Stimulated activated CD4-positive, alpha-beta T cell treated with anti-CD3 and anti-CD28 coated beads, Interleukin-2, amount 100 ng/mL, for 48 hours (primary cell): ENCODE data around the gene MEF2D.

Experiments used
- DNase-seq, 2 donors: peaks; one replicate each; pipeline ENCODE4 v3.0.0-alpha.2; 2020

The MEF2D gene

DNA sequence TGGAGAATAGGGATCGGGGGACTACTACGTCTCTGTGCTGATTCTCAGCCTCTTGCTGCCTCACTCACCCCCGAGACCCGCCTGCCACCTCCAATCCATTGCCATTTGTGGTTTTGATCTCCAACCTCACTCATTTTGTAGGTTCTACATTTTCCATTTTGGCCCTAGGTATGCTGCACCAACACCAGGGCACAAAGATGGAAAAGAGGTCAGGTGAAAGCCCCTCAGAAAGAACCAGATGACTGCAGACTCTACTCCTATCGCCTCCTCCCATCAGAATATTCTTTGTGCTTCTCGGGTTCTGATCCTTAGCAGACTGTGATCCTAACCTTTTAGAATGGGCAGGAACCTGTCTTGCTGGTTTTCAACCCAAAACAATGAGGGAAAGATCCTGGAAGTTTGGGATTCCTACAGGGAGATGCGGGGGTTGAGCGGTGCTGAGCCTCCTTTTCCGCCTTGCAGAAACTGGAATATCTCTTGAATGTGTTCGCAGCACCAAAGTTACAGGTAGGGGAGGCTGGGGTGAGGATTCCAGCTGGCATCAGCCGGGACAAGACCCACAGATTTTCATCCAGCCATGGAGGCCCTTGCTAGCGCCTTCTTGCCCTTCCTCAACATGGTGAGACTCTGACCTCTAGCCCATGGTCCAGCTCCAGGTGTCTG, 78.5 kb downstream of the MEF2D start:
- DNase-seq = no peak

DNA sequence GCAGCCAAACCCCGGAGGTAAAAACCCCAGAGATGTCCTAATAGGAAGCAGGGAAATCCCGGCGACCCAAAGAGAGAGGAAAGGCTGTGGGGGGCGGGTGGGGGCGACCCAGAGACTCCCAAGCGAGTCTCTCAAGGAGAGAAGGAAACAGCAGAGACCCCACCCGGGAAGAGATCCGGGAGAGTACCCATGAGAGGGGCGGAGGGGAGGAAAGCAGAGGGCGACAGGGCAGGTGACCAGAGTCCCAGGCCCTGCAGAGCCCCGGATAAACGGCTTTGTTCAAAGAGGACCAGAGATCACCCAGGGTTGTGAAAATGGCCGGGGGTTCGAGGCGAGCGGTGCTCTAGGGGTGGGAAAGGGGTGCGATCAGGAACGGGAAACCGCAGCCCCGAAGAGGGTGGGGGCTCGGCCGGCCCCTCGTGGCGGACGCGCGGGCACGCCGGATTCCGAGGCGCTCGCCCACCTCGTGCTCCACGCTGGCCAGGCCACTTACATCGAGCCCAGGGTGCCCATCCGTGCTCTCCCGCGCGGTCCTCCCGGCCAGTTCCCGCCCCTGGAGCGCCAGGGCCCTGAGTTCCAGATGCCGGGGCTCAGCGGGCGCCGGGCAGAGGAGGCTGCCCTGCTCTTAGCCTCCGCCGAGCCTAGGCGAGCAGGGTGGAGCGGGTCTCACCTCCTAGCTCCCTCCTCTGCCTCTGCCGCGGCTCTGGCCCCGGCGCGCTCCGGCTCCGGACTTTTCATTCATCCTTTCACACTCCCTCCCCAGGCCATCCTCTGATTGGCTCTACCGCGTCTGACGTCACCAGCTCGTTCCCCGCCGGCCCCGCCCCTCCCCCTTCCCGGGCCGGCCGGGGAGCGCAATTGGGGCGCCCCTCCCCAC, 79.3 kb downstream of the MEF2D start:
- peak; percentile 61 to 71 for DNase-seq

DNA sequence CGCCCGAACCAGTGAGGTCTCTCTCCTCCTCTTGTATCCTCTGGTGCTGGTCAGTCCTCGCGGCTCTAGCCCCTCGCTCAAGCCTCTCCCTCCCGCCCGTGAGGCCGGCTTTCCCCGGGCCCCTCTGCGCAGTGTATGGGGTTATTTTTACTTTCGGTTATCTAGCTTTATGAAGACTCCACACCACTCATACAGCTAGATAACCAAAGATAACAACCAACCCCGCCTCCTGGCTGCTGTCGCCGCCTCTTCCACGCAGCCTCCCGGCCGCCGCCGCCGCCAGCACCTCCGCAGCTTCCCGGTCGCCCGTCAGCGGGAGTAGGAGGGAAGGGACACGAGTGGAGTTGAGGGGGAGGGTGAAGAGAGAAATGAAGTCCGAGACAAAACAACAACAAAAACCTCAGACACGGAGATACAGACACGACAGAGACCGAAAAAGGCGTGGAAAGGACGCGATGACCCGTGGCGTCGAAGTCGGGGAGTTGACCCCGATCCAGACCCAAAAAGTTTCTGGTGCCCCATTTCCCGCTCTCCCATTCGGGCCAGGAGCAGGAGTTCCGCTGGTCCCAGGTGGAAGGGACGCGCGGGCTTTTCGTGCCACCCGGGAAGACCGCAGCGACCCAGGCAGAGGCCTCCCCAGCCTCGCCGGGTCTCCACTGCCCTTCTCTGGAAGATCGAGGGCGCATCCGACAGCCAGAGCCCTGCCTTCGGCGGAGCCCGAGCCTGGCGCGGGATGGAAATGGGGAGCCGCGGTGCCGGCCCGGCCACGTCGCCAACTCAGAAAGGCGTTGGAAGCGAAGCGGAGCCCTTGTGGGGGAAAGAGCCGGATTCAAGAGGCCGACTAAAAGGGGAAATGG, 80.1 kb downstream of the MEF2D start:
- no peak for DNase-seq

DNA sequence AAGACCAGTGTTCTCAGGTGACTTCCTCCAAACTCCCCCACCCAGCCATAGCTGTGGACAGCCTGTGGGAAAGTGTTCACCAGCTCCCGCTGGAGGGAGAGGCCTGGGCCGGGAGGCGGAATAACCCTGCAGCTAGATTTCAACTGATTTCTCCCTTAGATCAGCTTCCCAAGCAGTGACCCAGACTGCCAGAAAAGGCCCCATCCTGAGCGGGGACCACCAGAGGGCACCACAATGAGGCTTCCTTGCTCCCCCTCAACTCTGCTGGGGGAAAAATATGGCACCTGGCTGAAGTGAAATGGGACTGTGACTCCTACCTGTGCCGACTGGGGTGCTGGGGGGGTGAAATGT, 80.7 kb downstream of the MEF2D start:
- DNase-seq = no peak

DNA sequence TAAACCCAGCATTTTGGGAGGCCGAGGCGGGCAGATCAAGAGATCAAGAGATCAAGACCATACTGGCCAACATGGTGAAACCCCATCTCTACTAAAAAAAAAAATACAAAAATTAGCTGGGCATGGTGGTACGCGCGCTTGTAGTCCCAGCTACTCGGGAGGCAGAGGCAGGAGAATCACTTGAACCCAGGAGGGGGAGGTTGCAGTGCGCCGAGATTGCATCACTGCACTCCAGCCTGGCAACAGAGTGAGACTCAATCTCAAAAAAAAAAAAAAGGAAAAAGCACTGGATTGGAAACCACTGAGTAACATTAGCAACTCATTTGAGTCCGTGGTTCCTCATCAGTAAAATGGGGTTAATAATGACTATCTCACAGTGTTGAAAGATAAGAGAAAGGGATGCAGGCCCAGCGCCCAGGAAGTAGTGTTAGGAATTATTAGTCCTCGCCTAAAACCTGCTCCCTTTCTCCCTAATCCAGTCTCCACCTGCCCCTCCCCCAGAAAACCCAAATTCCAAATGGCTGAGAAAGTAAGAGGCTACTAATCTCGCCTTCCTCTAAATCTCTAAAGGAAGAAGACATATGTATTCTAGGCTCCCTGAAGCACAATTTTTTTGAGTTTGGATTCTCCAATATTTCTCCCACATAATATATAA, 82.0 kb downstream of the MEF2D start:
- DNase-seq = no peak

DNA sequence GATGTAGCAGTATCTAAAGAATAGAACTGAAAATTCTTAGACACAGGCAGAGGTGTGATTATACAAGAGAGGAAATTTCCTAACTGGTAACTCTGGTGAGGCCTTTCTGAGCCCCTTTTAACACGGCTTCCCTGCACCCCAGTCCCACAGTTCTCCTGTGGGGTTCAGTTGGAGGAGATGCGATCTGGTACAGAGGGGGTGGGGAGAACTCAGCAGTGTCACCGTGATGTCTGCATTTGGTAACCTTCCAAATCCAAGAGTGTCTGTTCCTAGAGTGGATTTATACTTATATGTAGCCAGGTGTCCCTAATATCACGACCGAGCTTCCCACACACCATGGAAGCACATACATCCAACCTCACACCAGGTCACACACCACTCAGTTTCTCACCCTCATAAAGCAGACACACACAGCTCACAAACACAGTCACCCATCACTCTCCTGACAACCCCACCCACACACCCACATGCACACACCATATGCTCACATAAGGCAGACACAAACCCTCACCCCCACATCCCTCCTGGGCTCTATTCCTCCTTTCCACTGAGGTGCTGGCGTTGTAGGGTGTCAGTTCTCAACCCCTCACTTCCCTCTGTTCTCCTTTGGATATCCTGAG, 83.1 kb downstream of the MEF2D start:
- no peak for DNase-seq

DNA sequence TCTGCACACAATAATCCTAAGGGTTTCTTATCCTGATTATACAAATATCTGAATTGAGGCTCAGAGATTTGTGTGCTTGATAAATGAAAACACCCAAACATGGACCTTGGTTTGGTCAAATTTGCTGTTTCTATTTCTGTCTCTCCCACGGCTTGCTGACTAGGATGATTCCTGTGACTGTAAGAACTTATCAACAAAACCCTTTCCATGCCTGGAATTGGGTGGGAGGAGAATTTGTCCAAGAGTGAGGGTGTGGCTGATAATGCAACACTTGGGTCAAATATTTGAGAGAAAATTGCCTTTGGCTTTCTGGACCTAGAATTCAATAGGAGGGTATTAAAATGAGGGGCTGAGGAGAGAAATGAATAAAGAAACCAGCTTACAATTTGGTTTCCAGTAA, 83.6 kb downstream of the MEF2D start:
- no peak for DNase-seq

DNA sequence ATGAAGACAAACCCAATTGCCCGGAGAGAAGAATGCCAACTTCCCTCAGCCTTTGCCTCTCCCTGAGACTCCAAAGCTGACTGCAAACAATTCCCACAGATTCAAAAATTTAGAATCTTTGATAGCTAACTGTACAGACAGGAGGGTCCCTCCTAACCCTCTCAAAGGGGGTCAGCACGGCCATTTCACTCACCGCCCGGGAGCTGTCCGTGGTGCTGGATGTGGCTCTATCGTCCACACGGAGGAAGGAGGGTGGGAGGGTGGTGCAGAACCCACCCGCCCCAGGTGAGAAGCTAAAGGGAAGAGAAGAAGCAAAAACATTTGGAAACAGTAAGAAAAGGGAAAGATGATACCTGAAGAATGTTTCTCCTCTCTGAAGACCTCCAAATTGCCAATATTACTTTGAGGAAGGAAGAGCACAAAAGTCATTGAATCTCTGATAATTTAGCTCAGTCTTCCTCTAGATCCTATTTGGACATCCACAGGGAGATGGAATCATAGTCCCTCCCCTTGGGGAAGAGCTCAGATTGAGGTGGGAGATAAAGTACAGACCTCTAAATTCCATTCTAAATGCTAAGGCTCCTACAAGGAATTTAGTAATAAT, 86.0 kb downstream of the MEF2D start:
- DNase-seq = no peak
